GM18498 (cell line): ENCODE results near the gene COQ8A.
"Not testable (repeated sequence)": the region's sequence is repeated elsewhere in the genome, so short reads cannot be mapped to it uniquely, and the experiment has no call there.

Experiments
- ATAC-seq: cut with Tn5 transposase; IDR thresholded peaks from one replicate; pipeline ENCODE4 v1.9.1; 2021; ENCODE audit warnings: mild to moderate bottlenecking, moderate library complexity; ENCODE audit not compliant: unreplicated experiment

The COQ8A gene

DNA sequence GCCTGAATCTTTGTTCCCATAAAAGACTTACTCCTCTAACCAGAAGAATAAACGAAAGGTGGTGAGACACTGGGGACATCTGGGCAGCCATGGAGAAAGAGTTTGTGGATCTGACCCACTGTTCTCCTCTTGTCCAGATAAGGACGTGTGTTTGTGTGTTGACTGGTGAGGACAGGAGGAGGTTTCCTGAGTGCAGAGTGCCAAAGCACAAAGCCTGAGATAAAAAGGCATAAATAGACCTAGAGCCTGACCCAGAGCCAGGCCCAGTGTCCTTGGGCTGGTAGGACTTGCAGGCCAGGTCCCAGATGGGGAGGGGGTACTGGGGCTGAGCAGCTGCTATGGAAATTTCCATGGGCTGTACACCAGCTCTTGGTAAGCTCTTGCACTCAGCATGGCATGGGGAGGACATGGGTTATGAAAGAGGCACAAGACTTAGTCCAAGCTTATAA lies 19.6 kb upstream of the COQ8A start:
- ATAC-seq: no peak

DNA sequence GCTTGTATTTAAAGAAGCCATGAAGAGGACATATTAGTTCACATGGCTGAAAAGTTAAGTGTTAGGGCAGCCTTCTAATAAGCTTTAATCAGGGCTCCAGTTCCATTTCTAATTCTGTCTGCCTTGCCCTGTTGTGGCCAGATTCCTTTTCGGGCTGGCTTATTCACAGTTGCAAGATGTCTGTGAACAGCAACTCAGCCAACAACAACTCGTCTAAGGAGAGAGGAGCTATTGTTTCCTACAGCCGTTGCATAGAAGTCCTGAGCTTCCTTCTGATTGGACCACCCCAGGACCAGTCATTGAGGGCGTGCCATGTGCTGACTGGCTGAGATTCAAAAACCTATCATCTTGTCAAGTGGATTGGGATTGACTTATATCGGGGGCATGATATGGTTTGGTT lies 18.6 kb upstream of the COQ8A start:
- ATAC-seq: no peak

DNA sequence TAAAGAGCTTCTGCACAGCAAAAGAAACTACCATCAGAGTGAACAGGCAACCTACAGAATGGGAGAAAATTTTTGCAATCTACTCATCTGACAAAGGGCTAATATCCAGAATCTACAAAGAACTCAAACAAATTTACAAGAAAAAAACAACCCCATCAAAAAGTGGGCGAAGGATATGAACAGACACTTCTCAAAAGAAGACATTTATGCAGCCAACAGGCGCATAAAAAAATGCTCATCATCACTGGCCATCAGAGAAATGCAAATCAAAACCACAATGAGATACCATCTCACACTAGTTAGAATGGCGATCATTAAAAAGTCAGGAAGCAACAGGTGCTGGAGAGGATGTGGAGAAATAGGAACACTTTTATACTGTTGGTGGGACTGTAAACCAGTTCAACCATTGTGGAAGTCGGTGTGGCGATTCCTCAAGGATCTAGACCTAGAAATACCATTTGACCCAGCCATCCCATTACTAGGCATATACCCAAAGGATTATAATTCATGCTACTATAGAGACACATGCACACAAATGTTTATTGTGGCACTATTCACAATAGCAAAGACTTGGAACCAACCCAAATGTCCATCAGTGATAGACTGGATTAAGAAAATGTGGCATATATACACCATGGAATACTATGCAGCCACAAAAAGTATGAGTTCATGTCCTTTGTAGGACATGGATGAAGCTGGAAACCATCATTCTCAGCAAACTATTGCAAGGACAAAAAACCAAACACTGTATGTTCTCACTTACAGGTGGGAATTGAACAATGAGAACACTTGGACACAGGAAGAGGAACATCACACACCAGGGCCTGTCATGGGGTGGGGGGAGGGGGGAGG lies 10.6 kb upstream of the COQ8A start:
- not testable (repeated sequence) for ATAC-seq

DNA sequence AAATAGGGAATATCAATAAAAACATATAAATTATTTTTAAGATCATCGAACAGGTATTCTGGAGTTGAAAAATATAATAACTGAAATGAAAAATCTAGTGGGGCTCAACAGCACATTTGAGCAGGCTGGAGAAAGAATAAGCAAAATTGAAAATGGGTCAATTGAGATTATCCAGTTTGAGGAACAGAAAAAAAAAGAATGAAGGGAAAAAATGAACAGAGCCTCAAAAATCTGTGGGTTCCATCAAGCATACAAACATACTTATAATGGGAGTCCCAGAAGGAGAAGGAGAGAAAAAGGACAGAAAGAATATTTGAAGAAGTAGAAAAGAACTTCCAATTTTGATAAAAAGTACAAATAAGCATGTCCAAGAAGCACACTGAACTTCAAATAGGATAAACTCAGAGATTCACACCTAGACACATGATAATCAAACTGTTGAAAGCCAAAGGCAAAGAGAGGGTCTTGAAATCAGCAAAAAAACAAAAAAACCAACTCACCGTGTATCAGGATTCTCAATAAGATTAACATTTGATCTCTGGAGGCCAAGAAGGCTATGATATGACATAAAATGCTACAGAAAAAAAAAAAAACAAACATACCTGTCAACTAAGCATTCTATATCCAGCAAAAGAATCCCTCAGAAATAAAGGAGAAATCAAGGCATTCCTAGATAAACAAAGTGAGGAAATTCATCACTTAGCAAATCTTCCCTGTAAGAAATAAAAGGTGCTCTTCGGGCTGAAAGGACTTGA lies 5.4 kb upstream of the COQ8A start:
- ATAC-seq: no peak

DNA sequence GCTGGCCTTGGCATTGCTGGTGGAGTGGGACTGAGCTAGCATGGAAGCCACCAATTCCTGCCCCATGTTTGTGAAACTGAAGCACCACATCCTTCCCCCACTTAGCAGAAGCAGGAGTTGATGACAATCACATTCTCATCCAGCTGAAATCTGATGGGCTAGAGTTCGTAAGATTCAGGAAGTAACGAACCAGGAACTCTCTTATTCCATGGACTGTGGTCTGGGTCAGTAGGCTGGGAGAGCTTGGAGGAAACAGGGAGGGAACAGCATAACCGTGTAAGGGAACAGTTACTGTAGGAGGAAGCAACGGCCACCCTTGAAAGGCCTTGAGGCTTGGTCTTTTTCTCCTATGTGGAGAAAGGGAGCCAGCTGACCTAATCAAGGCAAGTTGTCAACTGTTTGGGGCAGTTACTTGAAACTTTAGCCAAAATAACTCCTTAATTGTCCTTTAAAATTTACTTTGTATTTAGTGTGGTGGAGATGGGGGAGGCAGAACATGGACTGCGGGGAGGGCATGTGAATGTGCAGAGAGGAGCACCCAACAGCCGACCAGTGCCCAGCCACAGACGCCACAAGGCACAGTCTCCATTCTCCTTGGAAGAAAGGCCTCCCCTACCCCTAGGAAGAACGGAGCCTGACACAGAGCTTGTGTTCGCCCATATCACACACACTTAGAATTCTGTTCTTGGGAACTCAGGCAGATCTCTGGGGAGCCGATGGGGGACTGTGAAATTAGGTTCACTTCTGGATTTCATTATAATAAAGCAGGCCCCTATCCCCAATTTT lies 2.0 kb upstream of the COQ8A start:
- no peak for ATAC-seq

DNA sequence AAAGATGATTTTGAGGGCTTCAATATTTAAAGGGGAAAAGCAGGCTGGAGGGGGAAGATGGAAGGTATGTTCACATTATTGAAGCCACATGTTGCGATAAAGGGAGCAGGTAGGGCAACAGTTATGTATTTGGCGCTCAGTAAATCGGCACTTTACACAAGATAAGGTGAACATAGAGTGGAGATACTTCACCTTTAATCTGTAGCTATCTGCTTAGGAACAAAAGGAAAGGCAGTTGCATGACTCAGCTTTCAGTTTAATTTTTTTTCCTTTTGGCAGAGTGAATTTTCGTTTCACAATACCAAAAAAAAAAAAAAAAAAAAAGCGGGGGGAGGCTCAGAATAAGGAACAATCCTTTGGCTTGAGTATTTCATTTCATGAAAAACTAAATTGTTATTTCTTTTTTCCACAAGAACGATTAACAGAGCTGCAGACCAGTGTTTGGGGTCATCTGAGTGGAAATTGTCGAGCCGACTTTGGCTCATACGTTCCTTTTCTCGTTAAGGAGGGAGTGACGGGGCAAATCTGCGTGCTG lies 1.1 kb upstream of the COQ8A start:
- ATAC-seq: no peak

DNA sequence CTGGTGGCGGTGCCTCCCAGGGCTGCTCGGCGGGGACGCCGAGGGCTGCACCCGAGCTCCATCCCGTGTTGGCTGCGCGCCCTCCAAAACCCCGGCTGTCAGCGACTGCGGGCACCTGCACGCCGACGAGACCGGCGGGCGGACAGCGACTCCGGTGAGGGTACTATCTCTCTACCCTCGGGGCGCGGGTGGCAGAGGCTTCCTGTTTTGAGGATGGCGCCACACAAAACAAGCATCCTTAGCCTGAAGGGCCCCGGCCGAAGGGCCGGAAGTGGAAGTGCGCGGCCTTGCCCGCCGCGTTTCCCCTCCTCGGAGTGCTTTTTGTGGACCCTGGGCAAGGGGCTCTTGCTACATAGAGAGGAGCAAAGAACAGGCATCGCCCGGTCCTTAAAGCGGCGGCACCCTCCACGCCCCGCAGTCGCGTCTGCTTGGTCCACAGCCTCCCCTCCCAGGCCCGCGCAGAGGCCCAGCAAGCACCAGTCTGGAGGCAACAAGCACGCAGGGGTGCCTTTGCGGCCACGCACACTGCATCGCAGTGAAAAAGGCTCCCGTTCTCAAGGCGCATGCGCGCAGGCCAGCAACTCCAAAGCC lies 561 bp upstream of the COQ8A start:
- ATAC-seq: peak; percentile 37

GRCh38 chr1:226940806-226941067 lies 643 bp downstream of the COQ8A start:
- ATAC-seq: no peak

- no peak for ATAC-seq
Measured at GRCh38 chr1:226942392-226942791, 2.3 kb downstream of the COQ8A start.

DNA sequence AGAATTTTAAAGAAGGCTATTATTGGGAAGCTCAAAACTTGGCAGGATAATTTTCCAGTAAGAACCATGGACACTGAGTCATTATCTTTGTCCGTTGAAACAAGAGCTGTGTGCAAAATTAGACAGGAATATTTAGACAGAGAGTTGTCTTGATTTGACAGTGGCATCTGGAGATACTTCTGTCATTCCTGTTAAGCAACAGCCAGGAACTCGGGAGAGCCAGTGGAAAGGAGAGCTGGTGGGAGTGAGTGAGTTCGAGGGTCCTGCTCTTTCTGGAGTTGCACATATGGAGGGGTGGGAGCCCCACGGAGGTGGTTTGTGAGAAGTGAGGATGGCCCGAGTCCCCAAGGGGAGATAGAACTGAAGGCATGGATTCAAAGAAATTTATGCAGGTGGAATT lies 3.1 kb downstream of the COQ8A start:
- no peak for ATAC-seq

DNA sequence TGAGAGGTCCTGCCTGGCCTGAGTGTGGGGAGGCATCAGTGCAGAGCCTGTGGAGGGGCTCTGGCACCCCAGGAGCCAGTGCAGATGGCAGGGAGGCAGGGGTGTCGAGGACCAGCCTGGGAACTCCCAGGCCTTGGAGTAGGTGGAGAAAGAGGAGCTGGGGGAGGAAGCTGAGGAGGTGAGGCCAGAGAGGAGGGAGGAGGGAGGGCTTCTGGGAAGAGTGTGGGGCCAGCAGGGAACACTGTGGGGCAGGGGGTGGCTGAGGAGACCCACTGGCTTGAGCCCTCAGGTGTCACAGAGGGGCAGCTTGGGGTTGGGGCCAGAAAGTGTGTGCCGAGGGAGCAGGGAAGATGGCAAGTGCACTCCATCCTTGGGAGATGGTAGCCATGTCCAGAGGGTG lies 3.8 kb downstream of the COQ8A start:
- no peak for ATAC-seq

DNA sequence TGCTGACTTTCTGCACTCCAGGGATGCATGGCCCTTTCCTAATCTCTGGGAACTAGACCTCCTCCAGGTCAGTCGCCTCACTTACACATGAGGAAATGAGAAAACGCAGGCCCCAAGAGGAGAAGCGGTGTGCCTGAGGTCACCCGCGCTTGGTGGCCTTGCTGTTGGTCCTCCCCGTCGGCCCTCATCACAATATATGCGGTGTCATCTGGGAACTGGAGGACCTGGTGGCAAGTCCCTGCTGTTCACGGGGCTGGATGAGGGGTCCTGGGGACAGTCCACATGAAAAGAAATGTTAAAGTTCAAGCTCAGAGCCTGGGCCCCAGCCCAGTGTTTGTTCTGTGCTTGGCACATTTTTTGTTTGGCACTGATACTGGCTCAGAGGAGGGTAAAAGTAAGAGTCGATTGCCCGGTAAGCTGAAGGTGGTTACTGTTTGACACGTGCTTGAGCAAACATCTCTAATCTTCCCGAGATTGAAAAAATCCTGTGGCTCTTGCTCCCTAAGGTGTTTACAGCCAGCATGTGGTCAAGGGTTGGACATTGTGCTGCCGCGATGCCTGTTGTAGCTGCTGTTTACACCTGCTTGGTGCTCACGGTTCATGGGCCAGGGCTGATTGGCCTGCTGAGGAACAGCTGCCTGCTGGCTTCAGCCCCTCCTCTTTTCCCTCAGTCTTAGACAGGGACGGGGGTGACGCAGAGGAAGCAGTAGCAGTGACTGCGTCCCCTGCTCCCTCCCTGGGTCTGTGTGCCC lies 5.2 kb downstream of the COQ8A start:
- ATAC-seq: no peak

- ATAC-seq: no peak
Measured at GRCh38 chr1:226945858-226946245, 5.8 kb downstream of the COQ8A start.

GRCh38 chr1:226946285-226946684 lies 6.2 kb downstream of the COQ8A start:
- ATAC-seq: no peak

DNA sequence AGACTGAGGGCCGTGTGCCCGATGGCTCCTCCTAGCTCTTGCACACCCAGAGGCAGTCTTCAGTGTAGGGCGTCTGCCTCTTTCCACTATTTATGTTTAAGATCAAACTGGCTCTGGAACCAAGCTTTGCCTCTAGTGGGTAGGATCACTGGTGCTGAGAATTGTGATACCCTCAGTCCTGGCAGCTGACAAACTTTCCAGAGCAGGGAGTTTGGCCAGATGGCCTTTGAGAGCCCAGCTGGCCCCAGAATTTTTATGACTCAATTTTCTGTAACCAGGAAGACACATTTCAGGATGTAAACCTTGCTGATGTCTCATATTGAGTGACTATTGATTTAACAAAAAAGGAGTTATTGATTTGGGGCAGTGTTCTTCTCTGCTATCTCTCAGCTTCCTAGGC lies 6.7 kb downstream of the COQ8A start:
- ATAC-seq: no peak

DNA sequence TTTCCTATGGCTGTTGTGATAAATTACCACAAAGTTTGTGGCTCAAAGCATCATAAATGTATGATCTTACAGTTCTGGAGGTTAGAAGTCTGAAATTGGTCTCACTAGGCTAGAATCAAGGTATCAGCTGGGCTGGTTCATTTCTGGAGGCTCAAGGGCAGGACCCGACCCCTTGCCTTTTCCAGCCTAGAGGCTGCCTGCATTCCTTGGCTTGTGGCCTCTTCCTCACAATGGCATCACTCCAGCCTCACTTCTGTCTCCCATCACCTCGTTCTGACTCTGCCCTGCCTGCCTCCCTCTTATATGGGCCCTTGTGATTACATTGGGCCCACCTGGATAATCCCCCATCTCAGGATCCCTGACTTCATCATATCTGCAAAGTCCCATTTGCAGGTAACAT lies 8.0 kb downstream of the COQ8A start:
- ATAC-seq: no peak

- ATAC-seq: no peak
Measured at GRCh38 chr1:226948480-226948879, 8.4 kb downstream of the COQ8A start.

DNA sequence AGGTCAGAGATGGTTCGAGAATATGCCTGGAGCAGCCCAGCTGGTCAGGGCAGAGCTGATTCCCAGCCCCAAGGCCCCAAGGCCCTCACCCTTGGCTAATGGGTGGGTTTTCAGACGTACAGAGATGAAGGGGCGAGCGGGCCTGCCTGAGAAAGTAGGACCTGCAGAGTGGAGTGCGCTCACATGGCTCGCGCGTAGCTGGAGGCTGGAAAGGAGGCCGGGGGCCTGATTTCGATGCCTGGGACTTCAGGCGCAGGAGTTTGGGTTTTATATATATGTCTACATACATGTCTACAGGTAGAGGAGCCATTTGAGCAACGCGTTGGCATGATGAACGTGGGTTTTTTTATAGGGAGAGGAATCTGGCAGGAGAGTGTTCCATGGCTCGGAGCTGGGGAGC lies 8.9 kb downstream of the COQ8A start:
- ATAC-seq: no peak

- ATAC-seq: no peak
Measured at GRCh38 chr1:226949401-226949800, 9.3 kb downstream of the COQ8A start.

DNA sequence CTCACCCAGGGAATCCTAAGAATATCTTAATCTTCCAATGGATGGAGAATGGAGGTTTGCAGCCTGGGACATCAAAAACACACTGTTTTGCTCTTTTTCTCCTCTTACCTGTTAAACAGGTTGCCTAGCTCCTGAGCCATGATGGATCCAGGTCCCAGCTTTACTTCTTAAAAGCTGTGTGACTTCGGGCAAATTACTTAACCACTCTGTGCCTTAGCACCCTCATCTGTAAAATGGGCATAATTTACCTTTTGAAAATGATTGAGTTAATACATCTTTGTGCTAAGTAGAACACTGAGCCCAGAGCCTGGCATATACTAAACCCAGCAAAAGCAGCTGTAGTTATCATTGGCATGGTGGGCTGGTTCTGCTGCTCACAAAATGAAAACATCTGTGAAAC lies 10.2 kb downstream of the COQ8A start:
- ATAC-seq: no peak
